Bronchial epithelial cell (primary cell): ENCODE data around the gene FAT4. TPM values are rescaled to one million over a fixed set of nuclear protein-coding genes. Genes with fewer than 3 reads are reported as not detected.
A peak's percentile ranks its signal among the peaks of the same experiment; 100 is the strongest.

Experiments used
- DNase-seq: peaks from one replicate; pipeline ENCODE4 v3.0.0-alpha.2; 2010; ENCODE audit warnings: low read depth
- FAIRE-seq: peaks from 2 replicates; lab custom pipeline; 2011; peaks lifted over from hg19 to GRCh38; lab: Jason Lieb, UNC
- H3K27me3 ChIP-seq: 2 replicates; pipeline ENCODE4 v1.5.1; 2011; ENCODE audit warnings: low read length; ENCODE audit not compliant: control insufficient read depth, insufficient read depth
- H3K36me3 ChIP-seq: 2 replicates; pipeline ENCODE4 v1.5.1; 2011; ENCODE audit warnings: low read length; ENCODE audit not compliant: control insufficient read depth, insufficient read depth
- H3K4me3 ChIP-seq: 2 replicates; pipeline ENCODE4 v1.5.1; 2011; ENCODE audit warnings: mild to moderate bottlenecking, low read depth, low read length, control low read depth
- total RNA-seq: library from RNA; depleted of rRNA; stranded (reverse); fragments of >200 nt; gene quantifications from 2 replicates; pipeline ENCODE4 v1.2.1, GENCODE V29; 2014
- TF ChIP-seq, protein P1 (sequence below): IDR thresholded peaks from 2 replicates; pipeline ENCODE4 v1.5.1; 2011; ENCODE audit warnings: mild to moderate bottlenecking, moderate library complexity, low read length, control low read depth, inconsistent platforms; ENCODE audit not compliant: insufficient read depth, severe bottlenecking

The FAT4 gene
- total RNA-seq: 2.0 and 2.1 TPM in 2 replicates

DNA sequence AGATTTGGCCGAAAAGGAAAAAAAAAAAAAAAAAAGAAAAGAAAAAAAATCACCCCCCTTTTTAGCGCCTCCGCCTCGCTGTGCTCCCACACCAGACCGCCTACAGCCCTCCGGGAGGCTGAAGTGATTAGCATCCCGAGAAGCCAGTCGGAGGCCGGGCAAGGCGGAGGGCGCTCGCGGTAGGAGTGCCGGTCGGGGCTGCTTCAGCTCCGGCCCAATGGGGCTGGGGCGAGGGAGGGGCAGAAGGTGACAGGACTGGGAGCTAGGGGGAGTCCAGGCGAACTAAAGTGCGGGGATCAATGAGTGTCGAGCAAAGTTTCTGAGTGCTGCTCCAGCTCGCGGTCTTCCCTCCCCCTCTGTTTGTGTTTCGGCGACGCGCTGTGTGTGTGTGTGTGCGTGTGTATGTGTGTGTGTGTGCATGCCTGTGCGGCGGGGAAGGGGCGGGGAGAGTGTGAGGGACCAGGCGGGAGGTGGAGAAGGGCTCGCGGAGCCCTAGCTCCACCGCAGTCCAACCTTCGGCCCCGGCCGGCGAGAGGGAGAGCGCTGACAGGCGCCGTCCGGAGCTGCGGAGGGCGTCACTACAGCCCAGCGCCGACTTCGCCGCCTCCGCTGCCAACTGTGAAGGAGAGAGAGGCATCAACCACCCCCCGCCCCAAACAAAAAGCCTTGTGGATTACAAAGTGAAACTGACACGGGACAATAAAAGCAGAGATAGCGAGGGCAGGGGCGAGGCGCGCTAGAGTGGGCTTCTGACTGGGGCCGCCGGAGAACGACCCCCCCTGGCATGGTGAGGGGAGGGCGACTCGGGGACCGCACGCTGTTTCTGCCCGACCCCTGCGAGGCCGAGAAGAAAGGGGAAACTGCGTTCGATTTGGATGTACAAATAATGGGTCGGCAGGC lies at the start of gene FAT4:
TSS of gene FAT4 (plus strand) at position 280 of the 900 bp plus-strand sequence. CDS start 1,457 bp downstream, outside the sequence.
- Histone ChIP-seq H3K4me3 (peak within 1 kb of the TSS; percentile 88), H3K27me3 (no peaks in the 10 kb centered on the region), H3K36me3 (no peaks in the 10 kb centered on the region)
- DNase-seq (peak; percentile 86), FAIRE-seq (no peak)
- TF ChIP-seq, protein P1, sequence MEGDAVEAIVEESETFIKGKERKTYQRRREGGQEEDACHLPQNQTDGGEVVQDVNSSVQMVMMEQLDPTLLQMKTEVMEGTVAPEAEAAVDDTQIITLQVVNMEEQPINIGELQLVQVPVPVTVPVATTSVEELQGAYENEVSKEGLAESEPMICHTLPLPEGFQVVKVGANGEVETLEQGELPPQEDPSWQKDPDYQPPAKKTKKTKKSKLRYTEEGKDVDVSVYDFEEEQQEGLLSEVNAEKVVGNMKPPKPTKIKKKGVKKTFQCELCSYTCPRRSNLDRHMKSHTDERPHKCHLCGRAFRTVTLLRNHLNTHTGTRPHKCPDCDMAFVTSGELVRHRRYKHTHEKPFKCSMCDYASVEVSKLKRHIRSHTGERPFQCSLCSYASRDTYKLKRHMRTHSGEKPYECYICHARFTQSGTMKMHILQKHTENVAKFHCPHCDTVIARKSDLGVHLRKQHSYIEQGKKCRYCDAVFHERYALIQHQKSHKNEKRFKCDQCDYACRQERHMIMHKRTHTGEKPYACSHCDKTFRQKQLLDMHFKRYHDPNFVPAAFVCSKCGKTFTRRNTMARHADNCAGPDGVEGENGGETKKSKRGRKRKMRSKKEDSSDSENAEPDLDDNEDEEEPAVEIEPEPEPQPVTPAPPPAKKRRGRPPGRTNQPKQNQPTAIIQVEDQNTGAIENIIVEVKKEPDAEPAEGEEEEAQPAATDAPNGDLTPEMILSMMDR: peak; percentile 10

DNA sequence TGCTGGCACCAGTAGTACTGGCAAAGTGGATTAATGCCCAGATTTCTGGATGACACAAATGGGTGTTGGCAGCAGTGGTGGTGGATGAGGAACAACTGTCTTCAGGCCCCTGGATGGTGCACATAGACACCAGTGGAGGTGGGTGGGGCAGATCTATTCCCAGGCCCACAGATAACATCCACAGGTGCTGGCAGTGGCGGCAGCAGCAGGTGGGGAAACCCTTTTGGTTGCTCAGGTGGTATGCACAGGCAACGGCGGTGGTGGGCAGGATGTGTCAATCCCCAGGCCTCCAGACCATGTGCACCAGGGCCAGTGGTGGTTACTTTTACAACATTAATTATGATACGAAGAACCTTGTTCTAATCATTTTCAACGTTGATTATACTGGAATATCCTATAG lies 48.9 kb upstream of the FAT4 start:
- TF ChIP-seq, protein P1: no peak
- DNase-seq: no peak
- no peaks in the 10 kb centered on the region for H3K27me3 ChIP-seq
- no peak for FAIRE-seq
- no peak overlapping the region for H3K4me3 ChIP-seq
- no peaks in the 10 kb centered on the region for H3K36me3 ChIP-seq

DNA sequence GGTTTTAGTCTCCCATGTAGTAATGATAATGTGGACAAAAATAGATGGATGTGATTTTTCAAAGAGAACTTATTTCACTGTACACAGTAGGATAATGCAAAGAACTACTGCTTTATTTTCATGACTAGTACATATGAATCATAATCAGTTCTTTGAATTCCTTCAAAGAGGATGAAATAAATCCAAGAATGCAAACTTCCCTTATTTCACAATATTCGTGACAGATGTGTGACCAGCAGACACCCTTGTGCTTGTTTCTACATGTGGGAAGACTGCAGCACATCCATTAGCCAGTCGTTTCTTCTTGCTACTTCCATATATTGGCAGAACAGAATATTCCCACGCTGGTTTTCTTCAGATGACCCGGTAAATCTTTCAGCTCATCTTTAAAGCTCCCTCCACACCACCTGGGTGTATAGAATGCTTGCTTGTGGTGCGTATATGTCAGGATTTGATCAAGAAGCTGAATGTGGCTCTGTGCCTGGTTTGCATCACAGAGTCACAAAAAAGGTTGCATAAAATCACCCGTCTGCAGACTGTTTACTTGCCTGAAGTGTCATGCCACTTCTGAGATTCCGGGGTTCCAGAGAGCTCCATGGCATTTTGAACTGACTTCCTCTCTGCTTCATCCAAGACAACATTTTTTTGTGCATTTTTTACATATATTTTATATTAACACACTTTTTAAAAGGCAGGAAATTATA lies 47.7 kb upstream of the FAT4 start:
- TF ChIP-seq, protein P1: no peak

DNA sequence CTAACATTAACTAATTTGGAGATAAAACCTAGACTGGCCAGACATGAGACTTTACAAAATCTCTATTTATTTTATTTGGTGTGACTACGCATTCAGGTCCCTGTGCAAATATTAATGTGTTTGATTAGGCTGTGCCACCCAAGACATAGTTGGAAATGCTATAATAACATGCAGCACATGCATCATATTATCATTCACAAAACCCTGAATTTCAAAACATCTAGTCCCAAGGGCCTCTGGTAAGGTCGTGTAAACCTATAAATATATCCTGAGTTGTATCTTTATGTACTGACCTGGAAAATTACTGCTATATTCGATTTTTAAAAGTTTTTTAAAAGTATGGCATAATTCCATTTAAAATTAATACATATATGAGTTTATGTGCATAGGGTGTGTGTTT lies 47.1 kb upstream of the FAT4 start:
- Histone ChIP-seq H3K27me3 (no peaks in the 10 kb centered on the region), H3K36me3 (no peaks in the 10 kb centered on the region), H3K4me3 (no peak overlapping the region)
- no peak for FAIRE-seq
- no peak for DNase-seq
- TF ChIP-seq, protein P1: no peak

More for the DNA sequence above, 47.7 kb upstream of the FAT4 start:
- Histone ChIP-seq H3K36me3 (no peaks in the 10 kb centered on the region), H3K27me3 (no peaks in the 10 kb centered on the region), H3K4me3 (peak overlapping the region; percentile 5)
- DNase-seq (peak; percentile 99), FAIRE-seq (peak; percentile 93)

- FAIRE-seq (no peak), DNase-seq (no peak)
- no peaks in the 10 kb centered on the region for H3K36me3 ChIP-seq
- H3K4me3 ChIP-seq: no peak overlapping the region
- TF ChIP-seq, protein P1: no peak
- no peaks in the 10 kb centered on the region for H3K27me3 ChIP-seq
These were observed 46.5 kb upstream of the FAT4 start for GRCh38 chr4:125268068-125268755.
